Measurements from ENCODE around the gene RGS6.

RGS6 gene

DNA sequence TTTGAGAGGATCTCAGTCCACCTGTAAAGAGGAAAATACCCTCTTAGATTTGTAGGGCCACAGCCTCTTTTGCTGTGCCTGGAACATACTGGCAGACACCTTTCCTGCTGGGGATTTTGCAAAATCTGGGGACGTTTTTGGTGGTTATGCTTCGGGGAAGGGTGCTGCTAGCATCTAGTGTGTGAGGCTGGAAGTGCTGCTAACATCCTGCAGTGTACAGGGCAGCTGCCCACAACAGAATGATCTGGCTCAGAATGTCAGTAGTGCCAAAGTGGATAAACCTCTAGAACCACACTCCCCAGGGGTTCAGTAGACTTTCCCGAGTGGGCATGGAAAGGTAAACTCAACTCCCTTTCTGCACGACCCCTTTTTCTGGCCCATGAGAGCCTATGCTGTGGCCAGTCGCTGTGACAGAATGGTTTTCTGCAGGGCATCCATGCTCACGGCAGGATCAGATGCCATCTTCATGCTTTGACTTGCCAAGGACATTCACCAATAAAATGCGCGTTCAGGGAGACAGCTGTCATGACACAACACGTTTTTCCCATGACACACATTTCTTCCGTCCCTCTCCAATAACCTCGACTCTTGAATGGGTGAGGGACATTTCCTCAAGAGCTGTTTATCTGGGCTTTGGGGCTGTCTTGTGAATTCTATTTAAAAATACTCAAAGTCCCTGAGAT is 240.9 kb downstream of the RGS6 start:
- no peak overlapping the region for H3K4me3 ChIP-seq (ENCODE audit: low read length)
- no peak overlapping the region for H3K27ac ChIP-seq (ENCODE audit: low read depth, low read length)
- H3K79me2 ChIP-seq (ENCODE audit: control insufficient read depth, low read length) = no peaks in the 10 kb centered on the region
- TF ChIP-seq CTCF (IDR thresholded peaks at IDR 0.05; ENCODE audit: low read depth, low read length, poor library complexity, severe bottlenecking) = no peak
- no peak for TF ChIP-seq EZH2phosphoT487 (IDR thresholded peaks at IDR 0.05; ENCODE audit: borderline replicate concordance, low read length)
- H4K20me1 ChIP-seq (ENCODE audit: control insufficient read depth, insufficient read depth, low read depth, low read length) = no peaks in the 10 kb centered on the region
- no peaks in the 10 kb centered on the region for H3K4me1 ChIP-seq (ENCODE audit: control insufficient read depth, low read length)
- no peak overlapping the region for H3K4me2 ChIP-seq (ENCODE audit: low read length)
- no peaks in the 10 kb centered on the region for H3K9me3 ChIP-seq (ENCODE audit: control insufficient read depth, insufficient read depth, low read length)
- H3K9me2 ChIP-seq (replicated peaks; ENCODE audit: control insufficient read depth, low read length) = no peaks in the 10 kb centered on the region
- H3K27me3 ChIP-seq (ENCODE audit: control insufficient read depth, low read length) = no peaks in the 10 kb centered on the region
- no peaks in the 10 kb centered on the region for H3K36me3 ChIP-seq (ENCODE audit: control insufficient read depth, low read length)
- no peaks in the 10 kb centered on the region for H3F3A ChIP-seq (ENCODE audit: control insufficient read depth, insufficient read depth)

DNA sequence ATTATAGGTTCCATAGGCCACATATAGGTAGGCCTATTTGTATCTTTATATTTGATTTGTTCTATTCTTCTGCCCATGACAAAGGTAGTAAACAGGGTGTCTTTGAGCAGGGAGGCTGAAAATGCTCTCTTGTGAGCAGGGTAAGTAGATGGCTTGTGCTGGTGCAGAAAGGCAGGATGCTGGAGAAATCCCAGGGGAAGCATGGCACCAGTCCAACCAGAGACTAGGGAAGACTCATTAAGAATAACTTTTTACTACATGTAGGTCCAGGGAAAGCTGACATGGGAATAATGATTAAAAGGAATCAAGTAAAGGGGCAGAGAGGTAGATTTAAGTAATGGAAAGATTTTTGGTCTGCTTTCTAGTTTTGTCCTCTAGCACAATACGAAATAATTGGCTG is 245.0 kb downstream of the RGS6 start:
- H3F3A ChIP-seq (ENCODE audit: control insufficient read depth, insufficient read depth) = no peaks in the 10 kb centered on the region
- no peaks in the 10 kb centered on the region for H3K9me3 ChIP-seq (ENCODE audit: control insufficient read depth, insufficient read depth, low read length)
- TF ChIP-seq EZH2phosphoT487 (IDR thresholded peaks at IDR 0.05; ENCODE audit: borderline replicate concordance, low read length) (no peak), CTCF (IDR thresholded peaks at IDR 0.05; ENCODE audit: low read depth, low read length, poor library complexity, severe bottlenecking) (no peak)
- no peaks in the 10 kb centered on the region for H4K20me1 ChIP-seq (ENCODE audit: control insufficient read depth, insufficient read depth, low read depth, low read length)
- H3K27ac ChIP-seq (ENCODE audit: low read depth, low read length) = no peak overlapping the region
- no peak overlapping the region for H3K4me3 ChIP-seq (ENCODE audit: low read length)
- H3K79me2 ChIP-seq (ENCODE audit: control insufficient read depth, low read length) = no peaks in the 10 kb centered on the region
- H3K4me1 ChIP-seq (ENCODE audit: control insufficient read depth, low read length) = no peaks in the 10 kb centered on the region
- no peaks in the 10 kb centered on the region for H3K9me2 ChIP-seq (replicated peaks; ENCODE audit: control insufficient read depth, low read length)
- H3K27me3 ChIP-seq (ENCODE audit: control insufficient read depth, low read length) = no peaks in the 10 kb centered on the region
- H3K36me3 ChIP-seq (ENCODE audit: control insufficient read depth, low read length) = no peaks in the 10 kb centered on the region
- H3K4me2 ChIP-seq (ENCODE audit: low read length) = no peak overlapping the region

DNA sequence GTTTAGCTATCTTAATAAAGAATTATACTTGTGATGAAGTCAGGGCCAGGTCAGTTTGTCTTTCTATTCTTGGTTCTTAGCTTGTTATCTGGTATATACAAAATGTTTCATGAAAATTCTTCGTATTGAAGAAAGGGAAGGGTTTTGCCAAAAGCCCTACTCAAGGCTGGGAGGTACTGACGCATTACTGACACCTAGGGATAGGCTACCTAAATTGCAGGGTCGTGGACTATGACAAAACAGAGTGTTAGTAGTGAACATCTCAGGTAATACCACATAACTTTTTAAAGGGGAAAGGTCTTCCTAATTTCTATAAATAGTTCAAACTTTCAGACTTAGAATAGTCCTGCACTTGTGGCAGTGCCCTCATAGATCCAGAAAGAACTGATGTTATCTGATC is 246.3 kb downstream of the RGS6 start:
- no peak overlapping the region for H3K4me3 ChIP-seq (ENCODE audit: low read length)
- no peak for TF ChIP-seq CTCF (IDR thresholded peaks at IDR 0.05; ENCODE audit: low read depth, low read length, poor library complexity, severe bottlenecking)
- no peak for TF ChIP-seq EZH2phosphoT487 (IDR thresholded peaks at IDR 0.05; ENCODE audit: borderline replicate concordance, low read length)

More for the DNA sequence above, 246.3 kb downstream of the RGS6 start:
- Histone ChIP-seq H3K27me3 (ENCODE audit: control insufficient read depth, low read length) (no peaks in the 10 kb centered on the region), H3K27ac (ENCODE audit: low read depth, low read length) (no peak overlapping the region), H3K4me1 (ENCODE audit: control insufficient read depth, low read length) (no peaks in the 10 kb centered on the region), H3K9me2 (replicated peaks; ENCODE audit: control insufficient read depth, low read length) (no peaks in the 10 kb centered on the region), H3F3A (ENCODE audit: control insufficient read depth, insufficient read depth) (no peaks in the 10 kb centered on the region), H4K20me1 (ENCODE audit: control insufficient read depth, insufficient read depth, low read depth, low read length) (no peaks in the 10 kb centered on the region), H3K36me3 (ENCODE audit: control insufficient read depth, low read length) (no peaks in the 10 kb centered on the region), H3K9me3 (ENCODE audit: control insufficient read depth, insufficient read depth, low read length) (no peaks in the 10 kb centered on the region), H3K4me2 (ENCODE audit: low read length) (no peak overlapping the region), H3K79me2 (ENCODE audit: control insufficient read depth, low read length) (no peaks in the 10 kb centered on the region)

Data from DOHH2 (cell line).